HG03280 (cell line): Measurements from ENCODE around the gene VPS13D.
"Not testable (repeated sequence)": the region's sequence is repeated elsewhere in the genome, so short reads cannot be mapped to it uniquely, and the experiment has no call there.

Experiments
- ATAC-seq: cut with Tn5 transposase; IDR thresholded peaks from one replicate; pipeline ENCODE4 v1.9.1; 2021; ENCODE audit warnings: mild to moderate bottlenecking, moderate library complexity; ENCODE audit not compliant: unreplicated experiment

The VPS13D gene

DNA sequence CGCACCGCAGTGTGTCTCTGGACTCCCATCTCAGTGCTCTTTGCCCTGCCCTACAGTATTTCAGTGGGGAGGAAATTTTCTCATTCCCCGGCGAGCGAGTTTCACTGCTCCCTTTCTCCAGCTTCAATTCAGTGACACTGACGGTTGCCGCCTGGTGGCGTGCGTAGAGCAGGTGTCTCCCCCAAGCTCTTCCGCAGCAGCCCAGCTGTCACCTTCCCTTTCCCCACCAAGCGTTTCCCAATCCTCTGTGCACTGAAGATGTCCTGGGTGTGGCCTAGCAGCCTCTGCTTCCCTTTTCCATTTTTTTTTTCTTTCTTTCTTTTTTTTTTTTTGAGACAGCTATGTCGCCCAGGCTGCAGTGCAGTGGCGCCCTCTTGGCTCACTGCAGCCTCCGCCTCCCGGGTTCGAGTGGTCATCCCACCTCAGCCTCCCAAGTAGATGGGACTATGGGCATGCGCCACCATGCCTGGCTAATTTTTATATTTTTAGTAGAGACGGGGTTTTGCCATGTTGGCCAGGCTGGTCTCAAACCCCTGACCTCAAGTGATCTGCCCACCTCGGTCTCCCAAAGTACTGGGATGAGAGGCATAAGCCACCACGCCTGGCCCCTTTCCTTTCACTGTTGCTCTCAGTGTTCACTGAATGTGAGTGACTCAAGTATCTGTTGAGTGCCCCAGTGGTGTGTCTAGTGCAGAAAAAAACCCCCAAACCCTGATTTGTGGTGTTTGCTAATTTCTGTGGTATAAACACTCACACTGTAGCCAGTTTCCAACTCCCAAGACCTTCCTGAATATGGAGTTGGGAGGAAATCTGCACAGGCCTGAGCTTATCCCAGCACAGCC, 33.0 kb upstream of the VPS13D start:
- no peak for ATAC-seq

DNA sequence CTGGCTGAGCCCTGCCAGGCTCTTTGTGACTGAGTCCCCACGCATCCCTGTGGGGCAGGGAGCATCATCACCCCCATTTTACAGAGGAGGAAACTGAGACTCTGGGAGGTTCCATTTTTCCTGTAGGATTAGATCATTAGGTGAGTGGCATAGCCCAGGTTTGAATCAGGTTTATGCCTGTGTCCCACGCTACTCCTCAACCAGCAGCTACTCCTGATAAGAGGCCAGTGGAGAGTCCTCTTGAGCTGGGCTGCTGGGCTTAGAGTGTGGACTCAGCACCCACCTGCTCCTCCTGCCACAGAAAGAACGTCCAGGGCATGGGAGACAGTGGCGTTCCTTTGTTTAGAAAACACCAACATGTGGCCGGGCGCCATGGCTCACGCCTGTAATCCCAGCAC, 32.3 kb upstream of the VPS13D start:
- ATAC-seq = no peak

DNA sequence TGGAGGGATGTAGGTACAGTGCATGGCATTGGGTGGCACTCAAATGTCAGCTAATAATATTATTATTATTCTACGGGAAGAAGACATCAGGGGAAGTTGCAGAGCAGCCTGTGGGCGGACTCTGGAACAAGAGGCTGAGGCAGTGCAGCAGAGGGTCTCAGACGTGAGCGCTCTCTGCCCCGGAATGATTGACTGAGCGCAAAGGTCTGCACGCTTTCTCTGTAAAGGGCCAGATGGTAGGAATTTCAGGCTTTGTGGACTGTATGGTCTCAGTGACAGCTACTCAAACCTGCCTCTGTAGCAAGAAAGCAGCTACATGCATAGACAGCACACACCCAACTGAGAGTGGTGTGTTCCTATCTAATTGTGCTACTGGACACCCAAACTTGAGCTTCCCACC, 29.6 kb upstream of the VPS13D start:
- no peak for ATAC-seq

DNA sequence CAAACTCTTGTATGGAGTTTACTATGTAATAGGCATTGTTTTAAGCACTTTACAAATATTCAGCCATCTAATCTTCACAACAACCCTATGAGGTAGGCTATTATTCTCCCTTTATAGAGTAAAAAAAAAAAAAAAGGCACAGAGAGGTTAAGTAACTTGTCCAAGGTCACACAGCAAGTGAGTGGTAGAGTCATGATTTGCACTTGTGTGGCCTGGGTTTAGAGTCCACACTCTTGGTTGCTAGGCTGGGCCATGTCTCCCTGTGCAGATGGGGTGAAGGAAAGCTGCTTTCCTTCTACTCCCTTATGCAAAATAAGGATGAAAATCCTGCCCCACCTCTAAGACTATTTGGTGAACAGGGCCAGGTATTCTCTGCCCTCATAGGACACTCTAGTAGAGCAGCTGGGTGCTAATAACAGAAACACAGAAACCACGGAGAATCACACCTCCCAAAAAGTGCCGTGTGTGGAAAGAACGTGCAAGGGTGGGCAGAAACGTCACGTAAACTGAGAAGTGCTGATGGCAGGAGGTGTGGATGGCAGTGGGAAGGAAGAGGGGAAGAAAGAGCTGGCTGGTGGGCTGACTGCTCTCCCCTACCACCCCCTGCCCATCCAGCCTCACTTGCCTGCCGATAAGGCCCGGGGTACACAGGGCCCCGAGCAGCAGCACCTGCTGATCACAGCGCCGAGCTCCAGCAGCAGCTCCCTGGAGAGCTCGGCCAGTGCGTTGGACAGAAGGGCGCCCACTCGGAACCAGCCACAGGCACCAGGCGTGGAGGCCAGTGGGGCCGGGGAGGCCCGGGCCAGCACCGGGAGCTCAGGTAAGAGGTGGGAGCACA, 28.3 kb upstream of the VPS13D start:
- no peak for ATAC-seq

DNA sequence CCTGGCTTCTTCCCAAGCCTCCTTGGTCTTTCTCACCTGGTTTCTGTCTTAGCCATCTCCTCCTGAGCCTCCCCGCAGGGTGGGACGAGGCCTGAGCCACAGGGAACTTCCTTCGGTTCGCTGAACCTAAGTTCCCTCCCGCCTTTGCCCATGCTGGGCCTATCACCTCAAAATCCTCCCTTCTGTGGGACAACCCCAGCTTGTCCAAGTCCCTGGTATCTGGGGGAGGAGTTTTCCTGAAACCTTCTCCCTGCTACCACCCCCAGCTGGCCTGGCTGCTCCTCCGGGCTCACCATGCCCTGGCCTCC, 27.7 kb upstream of the VPS13D start:
- ATAC-seq = no peak

DNA sequence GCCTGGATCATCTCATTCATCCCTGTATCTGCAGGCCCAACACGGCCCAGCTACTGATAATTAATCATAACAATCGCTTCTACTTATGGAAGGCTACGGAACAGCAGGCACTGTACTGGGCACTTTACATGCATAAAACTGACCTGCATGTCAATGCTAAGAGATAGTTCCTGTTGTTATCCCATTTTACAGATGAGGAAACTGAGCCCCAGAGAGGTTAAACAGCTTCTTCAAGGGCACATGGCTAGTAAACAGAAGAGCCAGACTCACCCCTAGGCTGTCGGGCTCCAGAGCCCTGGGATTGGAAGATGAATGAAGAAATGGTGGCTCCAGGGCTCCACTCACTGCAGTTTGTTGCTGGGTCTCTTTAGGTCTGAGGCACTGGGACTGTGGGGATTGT, 27.3 kb upstream of the VPS13D start:
- no peak for ATAC-seq

DNA sequence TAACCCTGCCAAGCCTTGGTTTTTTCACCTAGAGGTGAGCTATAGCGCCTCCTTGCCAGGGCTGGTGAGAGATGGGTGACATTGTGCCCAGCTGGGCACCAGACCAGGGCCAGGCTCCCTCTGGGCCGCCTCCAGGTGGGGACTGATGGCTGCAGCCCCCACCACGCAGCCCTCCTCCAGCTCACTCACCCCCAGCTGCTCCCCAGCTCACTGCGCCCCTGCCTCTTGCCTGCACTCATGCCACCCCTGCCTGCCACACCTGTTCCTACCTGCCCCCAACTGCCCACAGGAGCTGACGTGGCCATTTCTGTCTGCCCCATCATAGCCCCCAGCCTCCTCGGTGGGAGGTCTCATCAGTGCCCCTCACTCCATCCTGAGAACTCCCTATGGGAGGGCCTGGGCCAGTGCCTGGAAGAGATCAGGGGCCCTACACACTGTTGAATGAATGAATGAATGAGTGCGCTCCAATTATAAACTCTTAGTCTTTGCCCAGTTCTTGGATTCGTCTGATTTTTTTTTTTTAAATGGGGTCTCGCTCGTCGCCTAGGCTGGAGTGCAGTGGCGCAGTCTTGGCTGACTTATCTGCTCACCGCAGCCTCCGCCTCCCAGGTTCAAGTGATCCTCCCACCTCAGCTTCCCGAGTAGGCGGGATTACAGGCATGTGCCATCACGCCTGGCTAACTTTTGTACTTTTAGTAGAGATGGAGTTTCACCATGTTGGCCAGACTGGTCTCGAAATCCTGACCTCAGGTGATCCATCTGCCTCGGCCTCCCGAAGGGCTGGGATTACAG, 26.4 kb upstream of the VPS13D start:
- ATAC-seq = no peak

DNA sequence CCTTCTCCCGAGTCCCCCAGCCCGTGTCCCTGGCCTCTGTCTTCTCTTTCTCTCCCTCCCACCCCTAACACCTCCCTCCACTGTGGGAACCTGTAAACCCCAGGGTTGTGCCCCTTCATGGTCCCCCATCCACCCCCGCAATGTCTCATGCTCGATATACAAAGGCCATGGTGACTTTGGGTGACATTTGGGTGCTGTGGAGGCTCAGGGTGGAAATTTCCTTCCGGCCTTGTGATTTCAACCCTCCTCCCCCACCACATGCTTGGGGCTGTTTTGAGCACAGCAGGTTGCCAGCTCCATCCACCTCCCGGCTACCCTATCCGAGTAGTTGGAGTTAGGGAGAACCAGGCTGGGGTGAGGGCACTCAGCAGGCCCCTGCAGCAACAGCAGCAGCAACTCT, 25.7 kb upstream of the VPS13D start:
- no peak for ATAC-seq

DNA sequence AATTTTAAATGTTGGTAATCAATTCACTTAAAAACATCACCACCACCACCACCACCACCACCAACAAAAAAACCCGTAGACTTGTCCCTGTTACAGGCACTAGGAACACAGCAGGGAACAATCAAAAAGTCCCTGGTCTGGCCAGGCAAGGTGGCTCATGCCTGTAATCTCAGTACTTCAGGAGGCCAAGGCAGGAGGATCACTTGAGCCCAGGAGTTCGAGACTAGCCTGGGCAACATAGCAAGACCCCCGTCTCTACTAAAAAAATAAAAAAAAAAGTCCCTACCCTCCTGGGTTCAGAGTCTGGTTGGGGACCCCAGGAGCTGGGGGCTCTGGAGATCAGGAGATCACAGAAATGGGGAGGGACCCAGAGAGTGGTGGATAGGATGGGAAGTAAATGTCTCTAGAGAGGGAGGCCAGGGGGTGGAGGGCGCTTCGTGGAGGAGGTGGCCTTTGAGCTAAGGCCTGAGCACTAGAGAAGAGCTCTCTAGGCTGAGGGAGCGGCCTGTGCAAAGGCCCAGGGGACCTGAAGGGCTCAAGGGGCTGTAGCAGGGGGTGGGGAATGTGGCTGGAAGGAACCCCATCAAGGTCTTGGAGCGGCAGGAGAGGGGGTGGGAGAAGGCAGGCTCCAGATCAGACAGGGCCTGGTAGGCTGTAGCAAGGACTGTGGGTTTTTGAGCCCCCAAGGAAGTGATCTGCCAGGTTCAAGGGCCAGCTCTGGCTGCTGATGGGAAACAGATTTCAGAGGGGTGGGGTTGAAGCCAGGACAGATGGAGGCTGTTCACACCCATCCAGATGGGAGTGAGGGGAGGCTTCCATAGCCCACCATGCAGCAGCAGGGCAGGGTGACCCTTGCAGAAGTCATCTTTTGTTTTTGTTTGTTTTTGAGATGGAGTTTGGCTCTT, 24.8 kb upstream of the VPS13D start:
- ATAC-seq = no peak

DNA sequence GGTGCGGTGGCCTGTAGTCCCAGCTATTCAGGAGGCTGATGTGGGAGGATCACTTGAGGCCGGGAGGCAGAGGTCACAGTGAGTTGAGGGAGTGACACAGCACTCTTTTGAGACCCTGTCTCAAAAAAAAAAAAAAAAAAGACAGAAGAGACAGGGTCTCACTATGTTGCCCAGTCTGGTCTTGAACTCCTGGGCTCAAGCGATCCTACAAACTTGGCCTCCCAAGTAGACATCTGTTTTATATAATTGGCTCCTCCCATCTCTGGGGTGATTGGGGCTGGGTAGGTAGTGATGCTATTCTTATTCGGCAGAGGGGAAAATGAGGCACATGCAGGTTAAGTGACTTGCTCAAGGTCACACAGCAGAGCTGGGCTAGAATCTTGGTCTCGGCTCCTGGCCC, 23.6 kb upstream of the VPS13D start:
- ATAC-seq = no peak

DNA sequence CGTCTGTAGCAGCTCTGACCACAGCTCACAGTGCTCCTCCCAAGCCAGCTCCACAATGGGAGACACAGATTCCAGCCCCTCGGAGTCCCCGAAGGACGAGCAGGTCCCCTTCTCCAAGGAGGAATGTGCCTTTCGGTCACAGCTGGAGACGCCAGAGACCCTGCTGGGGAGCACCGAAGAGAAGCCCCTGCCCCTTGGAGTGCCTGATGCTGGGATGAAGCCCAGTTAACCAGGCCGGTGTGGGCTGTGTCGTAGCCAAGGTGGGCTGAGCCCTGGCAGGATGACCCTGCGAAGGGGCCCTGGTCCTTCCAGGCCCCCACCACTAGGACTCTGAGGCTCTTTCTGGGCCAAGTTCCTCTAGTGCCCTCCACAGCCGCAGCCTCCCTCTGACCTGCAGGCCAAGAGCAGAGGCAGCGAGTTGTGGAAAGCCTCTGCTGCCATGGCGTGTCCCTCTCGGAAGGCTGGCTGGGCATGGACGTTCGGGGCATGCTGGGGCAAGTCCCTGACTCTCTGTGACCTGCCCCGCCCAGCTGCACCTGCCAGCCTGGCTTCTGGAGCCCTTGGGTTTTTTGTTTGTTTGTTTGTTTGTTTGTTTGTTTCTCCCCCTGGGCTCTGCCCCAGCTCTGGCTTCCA, 22.9 kb upstream of the VPS13D start:
- no peak for ATAC-seq

DNA sequence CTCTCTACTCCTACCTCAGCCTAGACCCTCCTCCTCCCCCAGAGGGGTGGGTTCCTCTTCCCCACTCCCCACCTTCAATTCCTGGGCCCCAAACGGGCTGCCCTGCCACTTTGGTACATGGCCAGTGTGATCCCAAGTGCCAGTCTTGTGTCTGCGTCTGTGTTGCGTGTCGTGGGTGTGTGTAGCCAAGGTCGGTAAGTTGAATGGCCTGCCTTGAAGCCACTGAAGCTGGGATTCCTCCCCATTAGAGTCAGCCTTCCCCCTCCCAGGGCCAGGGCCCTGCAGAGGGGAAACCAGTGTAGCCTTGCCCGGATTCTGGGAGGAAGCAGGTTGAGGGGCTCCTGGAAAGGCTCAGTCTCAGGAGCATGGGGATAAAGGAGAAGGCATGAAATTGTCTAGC, 21.6 kb upstream of the VPS13D start:
- no peak for ATAC-seq

DNA sequence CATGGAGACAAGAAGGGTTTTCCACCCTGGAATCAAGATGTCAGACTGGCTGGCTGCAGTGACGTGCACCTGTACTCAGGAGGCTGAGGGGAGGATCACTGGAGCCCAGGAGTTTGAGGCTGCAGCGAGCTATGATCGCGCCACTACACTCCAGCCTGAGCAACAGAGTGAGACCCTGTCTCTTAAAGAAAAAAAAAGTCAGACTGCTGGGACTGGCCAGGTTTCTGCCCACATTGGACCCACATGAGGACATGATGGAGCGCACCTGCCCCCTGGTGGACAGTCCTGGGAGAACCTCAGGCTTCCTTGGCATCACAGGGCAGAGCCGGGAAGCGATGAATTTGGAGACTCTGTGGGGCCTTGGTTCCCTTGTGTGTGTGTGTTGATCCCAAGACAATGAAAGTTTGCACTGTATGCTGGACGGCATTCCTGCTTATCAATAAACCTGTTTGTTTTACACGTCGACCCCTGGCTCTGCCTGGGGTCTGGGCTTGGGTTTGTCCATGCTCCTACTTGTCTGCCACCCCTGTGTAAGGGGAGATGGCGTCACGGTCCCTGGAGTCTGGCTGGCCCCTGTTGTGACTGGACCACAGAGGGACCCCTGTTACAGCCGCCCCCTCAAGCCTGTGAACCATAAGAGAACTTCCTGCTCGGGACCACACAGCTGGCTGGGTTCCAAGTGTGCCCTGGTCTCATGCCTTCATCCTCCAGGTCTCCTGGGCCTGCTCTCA, 20.9 kb upstream of the VPS13D start:
- ATAC-seq = no peak

DNA sequence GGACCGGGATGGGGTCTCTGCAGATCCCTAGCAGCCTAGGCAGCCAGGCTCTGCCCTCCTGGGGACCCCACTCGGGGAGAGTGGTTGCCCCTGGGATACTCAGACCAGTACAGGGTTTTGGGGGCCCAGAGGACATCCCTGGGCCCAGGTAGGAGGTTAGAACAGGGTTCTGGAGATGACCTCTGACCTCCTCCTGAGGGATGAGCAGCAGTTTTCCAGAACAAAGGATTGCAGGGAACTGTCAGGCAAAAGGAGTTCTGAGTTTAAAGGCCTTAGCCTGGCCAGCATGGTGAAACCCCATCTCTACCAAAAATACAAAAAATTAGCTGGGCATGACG, 20.4 kb upstream of the VPS13D start:
- no peak for ATAC-seq

DNA sequence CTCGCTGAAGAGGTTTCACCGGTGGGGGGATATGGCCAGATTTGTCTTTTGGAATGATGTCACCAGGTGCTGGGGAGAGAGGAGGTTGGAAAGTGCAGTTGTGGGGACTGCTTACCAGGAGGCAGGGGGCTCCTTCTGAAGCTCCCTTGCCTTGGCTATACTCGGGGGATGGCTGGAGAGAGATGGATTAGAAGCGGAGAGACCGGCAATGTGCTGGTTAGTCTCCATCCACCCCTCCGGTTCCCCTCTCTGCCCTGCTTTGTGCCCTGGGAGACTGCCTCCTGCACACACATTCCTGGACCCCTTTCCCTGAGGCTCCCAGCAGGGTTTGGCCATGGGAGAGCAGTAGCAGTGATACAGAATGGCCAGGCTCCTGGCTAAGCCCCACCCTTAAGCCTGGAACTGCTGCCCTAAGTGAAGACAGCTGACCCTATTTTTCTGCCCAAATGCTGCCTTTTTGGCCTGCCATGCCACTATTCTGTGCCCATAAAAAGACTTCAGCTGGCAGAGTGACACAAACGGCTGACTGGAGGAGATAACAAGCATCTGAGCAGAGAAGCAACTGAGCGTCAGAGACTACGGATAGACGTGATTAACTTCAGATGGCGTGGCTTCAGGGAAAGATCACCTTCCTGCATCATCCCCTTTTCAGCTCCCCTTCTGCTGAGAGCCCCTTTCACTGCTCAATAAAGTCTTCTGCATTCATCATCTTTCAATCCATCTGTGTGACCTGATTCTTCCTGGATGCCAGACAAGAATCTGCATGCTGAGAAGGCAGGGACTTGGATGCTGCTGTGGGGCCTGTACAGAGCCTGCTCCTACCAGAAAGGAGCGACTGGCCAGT, 14.5 kb upstream of the VPS13D start:
- no peak for ATAC-seq

DNA sequence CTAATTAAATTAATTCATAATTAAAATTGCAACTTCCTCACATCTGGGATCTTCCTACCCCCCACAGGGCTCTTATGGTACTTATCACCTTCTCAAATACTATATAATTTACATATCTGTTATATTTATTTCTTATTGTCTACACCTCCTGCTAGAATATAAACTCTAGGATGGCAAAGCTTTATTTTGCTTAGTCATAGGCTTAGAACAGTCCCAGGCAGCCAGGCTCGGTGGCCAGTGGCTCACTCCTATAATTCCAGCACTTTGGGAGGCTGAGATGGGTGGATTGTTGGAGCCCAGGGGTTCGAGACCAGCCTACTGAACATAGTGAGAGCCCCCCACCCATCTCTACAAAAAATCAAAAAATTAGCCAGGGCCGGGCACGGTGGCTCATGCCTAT, 10.0 kb upstream of the VPS13D start:
- no peak for ATAC-seq

DNA sequence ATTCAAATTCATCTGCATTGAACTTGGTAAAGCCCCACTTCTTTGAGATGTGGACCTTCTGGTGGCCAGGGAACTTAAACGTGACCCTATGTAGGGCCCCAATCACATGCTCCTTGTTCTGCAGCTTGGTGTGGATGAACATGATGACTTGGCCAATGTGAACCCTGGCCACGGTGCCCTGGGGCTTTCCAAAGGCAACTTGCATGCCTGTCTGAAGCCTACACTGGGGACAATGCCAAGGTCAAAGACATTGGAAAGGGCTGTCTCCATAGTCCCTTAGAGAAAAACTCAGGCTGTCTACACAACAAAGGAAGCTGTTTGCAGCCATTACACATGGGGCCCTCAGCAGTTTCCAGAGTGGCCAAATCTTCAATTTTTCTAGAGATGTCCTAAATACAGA, 8.9 kb upstream of the VPS13D start:
- ATAC-seq = no peak

DNA sequence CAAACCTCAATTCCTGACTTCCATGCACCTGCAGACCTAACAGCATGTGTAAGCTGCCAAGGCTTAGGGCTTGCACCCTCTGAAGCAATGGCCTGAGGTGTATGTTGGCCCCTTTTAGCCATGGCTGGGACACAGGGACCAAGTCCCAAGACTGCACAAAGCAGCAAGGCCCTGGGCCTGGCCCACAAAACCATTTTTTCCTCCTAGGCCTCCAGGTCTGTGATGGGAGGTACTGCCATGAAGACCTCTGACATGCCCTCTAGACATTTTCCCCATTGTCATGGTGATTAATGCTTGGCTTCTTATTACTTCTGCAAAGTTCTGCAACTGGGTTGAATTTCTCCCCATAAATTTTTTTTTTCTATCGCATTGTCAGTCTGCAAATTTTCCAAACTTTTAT, 7.1 kb upstream of the VPS13D start:
- not testable (repeated sequence) for ATAC-seq

DNA sequence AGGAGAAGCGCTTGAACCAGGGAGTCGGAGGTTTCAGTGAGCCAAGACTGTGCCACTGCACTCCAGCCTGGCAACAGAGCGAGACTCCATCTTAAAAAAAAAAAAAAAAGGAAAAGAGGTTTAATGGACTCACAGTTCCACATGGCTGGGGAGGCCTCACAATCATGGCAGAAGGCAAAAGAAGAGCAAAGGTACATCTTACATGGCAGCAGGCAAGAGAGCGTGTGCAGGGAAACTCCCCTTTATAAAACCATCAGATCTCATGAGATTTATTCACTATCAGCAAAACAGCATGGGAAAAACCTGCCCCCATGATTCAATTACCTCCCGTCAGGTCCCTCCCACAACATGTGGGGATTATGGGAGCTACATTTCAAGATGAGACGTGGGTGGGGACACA, 5.7 kb upstream of the VPS13D start:
- ATAC-seq = not testable (repeated sequence)
